CD8-positive, alpha-beta memory T cell (primary cell): ENCODE measurements around the gene P2RY4. TPM values are rescaled to one million over a fixed set of nuclear protein-coding genes. Genes with fewer than 3 reads are reported as not detected.
"Not testable (repeated sequence)": the region's sequence is repeated elsewhere in the genome, so short reads cannot be mapped to it uniquely, and the experiment has no call there.

Source experiments
- CTCF ChIA-PET: fragments of 350-600 bp; sonication (Branson Sonifier 250); formaldehyde crosslinking; loops from one replicate; lab custom pipeline; 2021; ENCODE audit warnings: antibody characterized with exemption; lab: Charles Lee
- POLR2A ChIA-PET: fragments of 350-600 bp; sonication (Branson Sonifier 250); formaldehyde crosslinking; loops from one replicate; lab custom pipeline; 2021; ENCODE audit warnings: antibody characterized with exemption; lab: Charles Lee
- DNase-seq, 5 donors: peaks; one replicate each; pipeline versions ENCODE4 v3.0.0 to v3.0.0-alpha.2; 2020 to 2022; ENCODE audit warnings: mixed read lengths in 1 of 5
- H3K27ac ChIP-seq: one replicate; pipeline ENCODE4 v1.7.0; 2013; ENCODE audit warnings: low read depth, mild to moderate bottlenecking, low read length, moderate library complexity
- H3K27me3 ChIP-seq: 2 replicates; pipeline ENCODE4 v1.7.0; 2013; ENCODE audit warnings: low read length, mild to moderate bottlenecking; ENCODE audit not compliant: insufficient read depth, poor library complexity, severe bottlenecking
- H3K36me3 ChIP-seq: 2 replicates; pipeline ENCODE4 v1.7.0; 2013; ENCODE audit warnings: mild to moderate bottlenecking, low read length, moderate library complexity; ENCODE audit not compliant: insufficient read depth
- H3K4me1 ChIP-seq: 2 replicates; pipeline ENCODE4 v1.7.0; 2013; ENCODE audit warnings: mild to moderate bottlenecking, low read length, moderate library complexity; ENCODE audit not compliant: insufficient read depth
- H3K4me3 ChIP-seq: 2 replicates; pipeline ENCODE4 v1.7.0; 2013; ENCODE audit warnings: mild to moderate bottlenecking, low read length
- H3K9me3 ChIP-seq: 2 replicates; pipeline ENCODE4 v1.7.0; 2013; ENCODE audit warnings: mild to moderate bottlenecking, low read length
- H3K27ac Mint-ChIP-seq, 8 donors: one replicate each; pipeline ENCODE4 v1.8.0; 2020 to 2021; ENCODE audit warnings: mixed read lengths in 8 of 8, mild to moderate bottlenecking in 6 of 8, inconsistent platforms in 3 of 8, moderate library complexity in 3 of 8
- H3K27me3 Mint-ChIP-seq, 2 donors: one replicate each; pipeline ENCODE4 v1.8.0; 2020 to 2021; ENCODE audit warnings: mixed read lengths in 2 of 2, mild to moderate bottlenecking in 1 of 2, moderate library complexity in 1 of 2
- H3K36me3 Mint-ChIP-seq, 3 donors: one replicate each; pipeline ENCODE4 v1.8.0; 2020 to 2021; ENCODE audit warnings: mixed read lengths in 3 of 3, inconsistent platforms in 1 of 3, mild to moderate bottlenecking in 1 of 3
- H3K4me1 Mint-ChIP-seq, 3 donors: one replicate each; pipeline ENCODE4 v1.8.0; 2020 to 2021; ENCODE audit warnings: mixed read lengths in 3 of 3, inconsistent platforms in 1 of 3, mild to moderate bottlenecking in 1 of 3
- H3K4me3 Mint-ChIP-seq, 7 donors: one replicate each; pipeline ENCODE4 v1.8.0; 2020 to 2021; ENCODE audit warnings: mixed read lengths in 7 of 7, mild to moderate bottlenecking in 6 of 7, moderate library complexity in 4 of 7, inconsistent platforms in 2 of 7
- H3K9me3 Mint-ChIP-seq, 5 donors: one replicate each; pipeline ENCODE4 v1.8.0; 2020 to 2022; ENCODE audit warnings: mixed read lengths in 5 of 5, mild to moderate bottlenecking in 3 of 5, moderate library complexity in 2 of 5, inconsistent platforms in 1 of 5
- polyA plus RNA-seq: library from polyadenylated mRNA; unstranded; fragments of 300-500 nt; fragmentation: Illumina TruSeq; gene quantifications from one replicate; pipeline ENCODE4 v1.2.3, GENCODE V29; 2021
- total RNA-seq, 2 experiments: library from RNA; stranded (reverse); gene quantifications; one replicate each; pipeline ENCODE4 v1.2.3, GENCODE V29; 2021

The P2RY4 gene
- total and polyA plus RNA-seq, 3 experiments from 2014 or later: 0.18 TPM; not detected in 2

DNA sequence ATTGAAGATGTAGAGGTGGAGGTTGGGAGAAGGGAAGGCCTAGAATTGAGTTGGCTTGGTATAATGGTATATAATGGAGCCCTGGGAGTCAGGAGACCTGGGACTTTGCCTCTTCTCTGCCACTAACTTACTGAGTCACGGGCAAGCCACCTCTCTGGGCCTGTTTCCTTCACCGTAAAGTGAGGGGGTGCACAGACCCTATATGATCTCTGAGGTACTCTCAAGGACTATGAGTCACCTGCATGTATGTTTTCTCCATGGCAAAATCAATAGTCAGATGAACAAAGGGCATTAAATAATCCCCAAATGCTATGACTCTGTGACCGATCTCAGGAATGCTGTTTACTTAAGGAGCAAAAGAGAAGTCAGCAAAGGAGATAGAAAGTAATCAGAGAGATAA is 5.1 kb downstream of the P2RY4 start:
- H3K9me3 ChIP-seq: no peaks in the 10 kb centered on the region
- H3K27me3 Mint-ChIP-seq: no peaks in the 10 kb centered on the region
- ChIA-PET CTCF (no interaction called here), POLR2A (no interaction called here)
- no peak overlapping the region for H3K4me3 Mint-ChIP-seq
- H3K27me3 ChIP-seq: no peaks in the 10 kb centered on the region
- no peak overlapping the region for H3K4me3 ChIP-seq
- no peaks in the 10 kb centered on the region for H3K9me3 Mint-ChIP-seq
- peaks cover 0 to 3% (median 1%) of the 10 kb centered on the region in 3 donors for H3K36me3 Mint-ChIP-seq
- no peaks in the 10 kb centered on the region for H3K4me1 ChIP-seq
- no peaks in the 10 kb centered on the region for H3K4me1 Mint-ChIP-seq
- no peak overlapping the region for H3K27ac Mint-ChIP-seq
- no peak overlapping the region for H3K27ac ChIP-seq
- no peaks in the 10 kb centered on the region for H3K36me3 ChIP-seq
- no peak for DNase-seq

DNA sequence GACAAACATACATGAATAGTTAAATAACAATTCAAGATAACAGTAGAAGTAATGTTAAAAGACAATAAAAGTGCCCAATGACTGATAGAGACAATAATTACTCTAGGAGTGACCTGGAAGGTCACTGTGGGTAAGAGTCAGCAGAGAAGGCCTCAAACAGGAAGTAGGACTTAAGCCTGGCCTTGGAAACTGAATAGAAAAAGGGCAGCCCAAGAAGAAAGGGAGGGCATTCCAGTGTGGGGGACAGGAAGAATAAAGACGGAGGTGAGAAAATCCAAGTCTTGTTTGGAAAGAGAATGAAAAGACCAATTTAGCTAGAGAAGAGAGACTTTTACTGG is 6.0 kb downstream of the P2RY4 start:
- H3K36me3 ChIP-seq: no peaks in the 10 kb centered on the region
- ChIA-PET POLR2A (no interaction called here), CTCF (no interaction called here)
- H3K27me3 ChIP-seq: no peaks in the 10 kb centered on the region
- Mint-ChIP-seq H3K27me3 (no peaks in the 10 kb centered on the region), H3K36me3 (peaks cover 0 to 3% (median 0%) of the 10 kb centered on the region in 3 donors), H3K4me3 (no peak overlapping the region), H3K27ac (no peak overlapping the region), H3K9me3 (no peaks in the 10 kb centered on the region), H3K4me1 (no peaks in the 10 kb centered on the region)
- DNase-seq: no peak
- H3K4me1 ChIP-seq: no peaks in the 10 kb centered on the region
- no peaks in the 10 kb centered on the region for H3K9me3 ChIP-seq
- H3K27ac ChIP-seq: no peak overlapping the region
- H3K4me3 ChIP-seq: no peak overlapping the region

DNA sequence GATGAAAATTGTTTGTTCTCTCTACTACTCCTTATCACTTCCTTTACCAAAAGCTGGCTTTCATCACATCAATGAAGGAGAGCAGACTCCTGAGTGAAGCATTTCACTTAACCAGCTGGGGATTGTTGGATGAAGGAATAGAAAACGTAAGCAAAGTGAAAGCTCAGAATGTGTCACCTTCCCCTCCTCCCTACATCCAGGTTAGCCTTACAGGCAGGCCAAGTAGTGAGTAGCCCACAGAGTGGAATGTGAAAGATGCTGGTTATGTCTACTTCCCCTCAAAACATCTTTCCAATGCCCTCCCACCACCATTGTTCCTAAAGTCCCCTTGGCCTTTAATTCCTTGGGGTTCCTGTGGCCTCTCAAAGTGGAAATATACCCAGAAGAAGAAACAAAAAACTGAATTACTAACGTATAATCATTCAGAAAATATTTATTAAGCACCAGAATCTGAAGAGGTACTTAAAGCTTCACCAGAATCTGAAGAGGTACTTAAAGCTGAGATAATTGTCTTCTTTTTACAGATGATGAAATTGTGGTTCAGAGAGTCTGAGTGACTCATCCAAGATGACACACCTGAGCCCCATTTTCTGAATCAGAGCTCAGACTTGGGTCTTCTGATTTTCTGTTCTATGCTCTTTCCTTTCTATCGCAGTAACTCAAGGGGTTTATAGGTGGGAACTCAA is 6.5 kb downstream of the P2RY4 start:
- no peak for DNase-seq
- H3K4me1 ChIP-seq: no peaks in the 10 kb centered on the region
- Mint-ChIP-seq H3K27ac (peak overlapping the region in 1 of 8 donors; percentile 16), H3K27me3 (no peaks in the 10 kb centered on the region), H3K4me3 (no peak overlapping the region), H3K36me3 (peaks cover 0 to 3% (median 0%) of the 10 kb centered on the region in 3 donors), H3K4me1 (no peaks in the 10 kb centered on the region), H3K9me3 (no peaks in the 10 kb centered on the region)
- no peak overlapping the region for H3K4me3 ChIP-seq
- POLR2A ChIA-PET: no interaction called here
- H3K27me3 ChIP-seq: no peaks in the 10 kb centered on the region
- H3K27ac ChIP-seq: no peak overlapping the region
- H3K9me3 ChIP-seq: no peaks in the 10 kb centered on the region
- no peaks in the 10 kb centered on the region for H3K36me3 ChIP-seq
- CTCF ChIA-PET: no interaction called here

DNA sequence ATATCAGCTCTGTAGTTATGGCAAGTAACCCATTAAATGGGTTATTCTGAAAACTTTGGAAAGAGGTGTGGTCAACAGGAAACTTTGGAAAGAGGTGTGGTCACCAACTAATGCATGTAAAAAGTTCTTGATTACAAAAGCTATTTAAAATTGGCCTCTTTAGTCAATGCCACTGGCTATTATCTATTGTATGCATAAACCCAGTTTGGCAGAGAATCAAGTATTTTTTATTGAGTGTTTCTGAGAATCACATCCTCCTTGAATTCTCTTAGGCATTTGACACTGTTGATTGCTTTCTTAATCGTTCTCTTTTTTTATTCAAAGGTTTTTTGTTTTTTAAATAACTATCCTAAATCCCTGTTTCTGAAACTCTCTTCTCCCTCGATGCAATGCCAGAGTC is 7.5 kb downstream of the P2RY4 start:
- H3K36me3 Mint-ChIP-seq: peaks cover 0 to 3% (median 0%) of the 10 kb centered on the region in 3 donors
- no peak for DNase-seq
- Histone ChIP-seq H3K4me1 (no peaks in the 10 kb centered on the region), H3K4me3 (no peak overlapping the region), H3K9me3 (no peaks in the 10 kb centered on the region), H3K27me3 (no peaks in the 10 kb centered on the region), H3K36me3 (no peaks in the 10 kb centered on the region), H3K27ac (no peak overlapping the region)
- H3K9me3 Mint-ChIP-seq: no peaks in the 10 kb centered on the region
- no peak overlapping the region for H3K27ac Mint-ChIP-seq
- ChIA-PET POLR2A (no interaction called here), CTCF (no interaction called here)
- H3K4me1 Mint-ChIP-seq: no peaks in the 10 kb centered on the region
- no peak overlapping the region for H3K4me3 Mint-ChIP-seq
- no peaks in the 10 kb centered on the region for H3K27me3 Mint-ChIP-seq

DNA sequence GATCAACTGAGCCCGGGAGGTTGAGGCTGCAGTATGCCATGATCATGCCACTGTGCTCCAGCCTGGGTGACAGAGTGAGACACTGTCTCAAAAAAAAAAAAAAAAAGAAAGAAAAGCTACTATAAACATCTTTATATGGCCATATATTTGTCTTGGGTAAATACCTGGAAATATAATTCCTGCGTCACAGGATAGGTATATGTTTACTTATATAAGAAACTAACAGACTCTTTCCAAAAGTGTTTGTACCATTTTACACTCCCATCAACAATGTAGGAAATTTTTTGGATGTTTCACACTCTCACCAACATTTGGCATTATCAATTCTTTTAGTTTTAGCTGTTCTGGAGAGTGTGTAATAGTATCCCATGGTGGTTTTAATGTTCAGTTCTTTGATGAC is 12.8 kb downstream of the P2RY4 start:
- Histone ChIP-seq H3K27ac (no peak overlapping the region), H3K4me3 (no peak overlapping the region), H3K4me1 (no peaks in the 10 kb centered on the region), H3K27me3 (no peaks in the 10 kb centered on the region), H3K36me3 (no peaks in the 10 kb centered on the region), H3K9me3 (no peaks in the 10 kb centered on the region)
- H3K27ac Mint-ChIP-seq: no peak overlapping the region
- H3K4me1 Mint-ChIP-seq: no peaks in the 10 kb centered on the region
- CTCF ChIA-PET: no interaction called here
- H3K36me3 Mint-ChIP-seq: no peaks in the 10 kb centered on the region
- no peaks in the 10 kb centered on the region for H3K9me3 Mint-ChIP-seq
- POLR2A ChIA-PET: no interaction called here
- DNase-seq: no peak
- H3K27me3 Mint-ChIP-seq: no peaks in the 10 kb centered on the region
- H3K4me3 Mint-ChIP-seq: no peak overlapping the region

DNA sequence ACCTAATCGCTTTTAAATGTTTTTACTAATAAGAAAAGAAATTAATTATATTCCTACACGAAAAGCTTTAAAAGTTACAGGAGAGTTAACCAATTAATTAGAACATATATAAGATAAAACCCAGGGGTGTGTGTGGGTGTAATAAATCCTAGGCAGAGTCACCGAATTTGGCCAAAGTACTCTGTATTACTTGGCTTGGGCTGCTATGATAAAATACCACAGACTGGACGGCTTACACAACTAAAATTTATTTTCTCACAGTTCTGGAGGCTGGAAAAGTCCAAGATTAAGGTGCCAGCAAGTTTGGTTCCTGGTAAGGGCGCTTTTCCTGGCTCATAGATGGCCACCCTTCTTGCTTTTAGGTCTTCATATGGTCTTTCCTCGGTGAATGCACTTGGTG is 15.1 kb downstream of the P2RY4 start:
- H3K27me3 ChIP-seq: no peaks in the 10 kb centered on the region
- no peak for DNase-seq
- CTCF ChIA-PET: no interaction called here
- no peaks in the 10 kb centered on the region for H3K9me3 ChIP-seq
- no peak overlapping the region for H3K4me3 ChIP-seq
- H3K36me3 ChIP-seq: no peaks in the 10 kb centered on the region
- Mint-ChIP-seq H3K36me3 (no peaks in the 10 kb centered on the region), H3K27ac (no peak overlapping the region), H3K4me3 (no peak overlapping the region), H3K4me1 (no peaks in the 10 kb centered on the region), H3K9me3 (peaks cover 0 to 1% (median 0%) of the 10 kb centered on the region in 5 donors), H3K27me3 (no peaks in the 10 kb centered on the region)
- H3K4me1 ChIP-seq: no peaks in the 10 kb centered on the region
- POLR2A ChIA-PET: no interaction called here
- no peak overlapping the region for H3K27ac ChIP-seq

DNA sequence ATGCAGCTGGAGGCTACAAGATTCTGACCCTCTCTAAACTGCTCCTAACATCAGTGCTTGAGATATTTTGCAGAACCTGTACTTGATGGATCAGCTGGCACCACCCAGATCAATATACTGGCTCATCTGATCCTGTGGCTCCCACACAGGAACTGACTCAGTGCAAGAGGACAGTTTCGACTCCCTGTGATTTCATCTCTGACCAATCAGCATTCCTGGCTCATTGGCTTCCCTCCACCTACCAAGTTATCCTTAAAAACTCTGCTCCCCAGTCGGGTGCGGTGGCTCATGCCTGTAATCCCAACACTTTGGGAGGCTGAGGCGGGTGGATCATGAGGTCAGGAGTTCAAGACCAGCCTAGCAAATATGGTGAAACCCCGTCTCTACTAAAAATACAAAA is 16.4 kb downstream of the P2RY4 start:
- DNase-seq, H3K9me3 Mint-ChIP-seq, H3K27ac ChIP-seq, H3K4me3 Mint-ChIP-seq, H3K4me1 ChIP-seq, H3K27ac Mint-ChIP-seq, H3K4me3 ChIP-seq, H3K27me3 Mint-ChIP-seq, POLR2A ChIA-PET, CTCF ChIA-PET, H3K27me3 ChIP-seq, H3K9me3 ChIP-seq, H3K36me3 ChIP-seq, H3K4me1 Mint-ChIP-seq, H3K36me3 Mint-ChIP-seq: not testable (repeated sequence)

DNA sequence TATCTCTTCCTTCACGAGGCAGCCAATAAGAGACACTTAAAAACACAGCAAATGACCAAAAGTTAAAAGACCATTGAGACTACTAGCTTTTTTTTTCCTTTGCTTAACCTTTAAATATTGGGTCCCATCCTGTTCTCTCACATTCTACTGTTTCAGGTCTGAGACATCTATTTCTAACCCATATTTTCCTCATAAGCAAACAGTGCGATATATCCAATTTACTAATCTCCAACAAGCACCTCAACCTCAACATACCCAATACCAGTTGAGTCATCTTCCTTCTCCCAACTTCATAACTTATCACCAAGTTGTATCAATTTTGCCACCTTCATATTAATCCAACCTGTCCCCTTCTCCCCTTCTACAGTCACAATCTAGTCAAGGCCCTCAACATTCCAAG is 18.5 kb downstream of the P2RY4 start:
- H3K36me3 ChIP-seq: no peaks in the 10 kb centered on the region
- H3K4me3 ChIP-seq: no peak overlapping the region
- no peak overlapping the region for H3K4me3 Mint-ChIP-seq
- no peaks in the 10 kb centered on the region for H3K4me1 ChIP-seq
- no peaks in the 10 kb centered on the region for H3K36me3 Mint-ChIP-seq
- H3K27me3 Mint-ChIP-seq: peaks cover 0 to 7% of the 10 kb centered on the region in 2 donors
- no peaks in the 10 kb centered on the region for H3K27me3 ChIP-seq
- no peak overlapping the region for H3K27ac ChIP-seq
- no peak overlapping the region for H3K27ac Mint-ChIP-seq
- DNase-seq: no peak
- CTCF ChIA-PET: no interaction called here
- H3K9me3 Mint-ChIP-seq: peaks cover 0 to 1% (median 0%) of the 10 kb centered on the region in 5 donors
- H3K9me3 ChIP-seq: no peaks in the 10 kb centered on the region
- no peaks in the 10 kb centered on the region for H3K4me1 Mint-ChIP-seq
- POLR2A ChIA-PET: no interaction called here
